HG03175 (cell line): ENCODE results near the gene GSTM4.

Experiments used
- ATAC-seq: cut with Tn5 transposase; IDR thresholded peaks from one replicate; pipeline ENCODE4 v1.9.1; 2021; ENCODE audit warnings: mild to moderate bottlenecking, moderate library complexity; ENCODE audit not compliant: unreplicated experiment

Gene GSTM4

GRCh38 chr1:109624201-109625010 lies 31.5 kb upstream of the GSTM4 start:
- no peak for ATAC-seq

GRCh38 chr1:109625176-109625575 lies 30.7 kb upstream of the GSTM4 start:
- no peak for ATAC-seq

GRCh38 chr1:109625601-109626560 lies 30.0 kb upstream of the GSTM4 start:
- ATAC-seq = no peak

GRCh38 chr1:109626682-109627408 lies 29.1 kb upstream of the GSTM4 start:
- no peak for ATAC-seq

GRCh38 chr1:109627692-109628399 lies 28.1 kb upstream of the GSTM4 start:
- no peak for ATAC-seq

- no peak for ATAC-seq
Observed at GRCh38 chr1:109628540-109629321, 27.2 kb upstream of the GSTM4 start.

GRCh38 chr1:109629372-109630030 lies 26.4 kb upstream of the GSTM4 start:
- no peak for ATAC-seq

- no peak for ATAC-seq
Observed at GRCh38 chr1:109630081-109630897, 25.6 kb upstream of the GSTM4 start.

GRCh38 chr1:109630898-109631512 lies 24.9 kb upstream of the GSTM4 start:
- no peak for ATAC-seq

- no peak for ATAC-seq
Observed at GRCh38 chr1:109631513-109632505, 24.1 kb upstream of the GSTM4 start.

- no peak for ATAC-seq
Observed at GRCh38 chr1:109632671-109633346, 23.1 kb upstream of the GSTM4 start.

- no peak for ATAC-seq
Observed at GRCh38 chr1:109634292-109634691, 21.6 kb upstream of the GSTM4 start.

GRCh38 chr1:109634771-109635750 lies 20.8 kb upstream of the GSTM4 start:
- no peak for ATAC-seq

GRCh38 chr1:109635862-109636200 lies 20.1 kb upstream of the GSTM4 start:
- no peak for ATAC-seq
